GM12864 (cell line): ENCODE measurements around the gene PURB.

ENCODE experiments used
- DNase-seq: peaks from one replicate; pipeline ENCODE4 v3.0.0-alpha.2; 2011; ENCODE audit warnings: low read depth
- H3K4me3 ChIP-seq: 2 replicates; pipeline ENCODE4 v1.5.1; 2011; ENCODE audit warnings: mild to moderate bottlenecking, low read depth, low read length, control low read depth
- TF ChIP-seq, protein P1 (sequence below): IDR thresholded peaks from 2 replicates; pipeline ENCODE4 v1.5.1; 2011; ENCODE audit warnings: low read depth, mild to moderate bottlenecking, moderate library complexity, low read length, control low read depth, inconsistent platforms; ENCODE audit errors: missing control alignments

The PURB gene

GRCh38 chr7:44918029-44918428 lies 32.7 kb upstream of the PURB start:
- no peak overlapping the region for H3K4me3 ChIP-seq
- no peak for DNase-seq
- TF ChIP-seq, protein P1, sequence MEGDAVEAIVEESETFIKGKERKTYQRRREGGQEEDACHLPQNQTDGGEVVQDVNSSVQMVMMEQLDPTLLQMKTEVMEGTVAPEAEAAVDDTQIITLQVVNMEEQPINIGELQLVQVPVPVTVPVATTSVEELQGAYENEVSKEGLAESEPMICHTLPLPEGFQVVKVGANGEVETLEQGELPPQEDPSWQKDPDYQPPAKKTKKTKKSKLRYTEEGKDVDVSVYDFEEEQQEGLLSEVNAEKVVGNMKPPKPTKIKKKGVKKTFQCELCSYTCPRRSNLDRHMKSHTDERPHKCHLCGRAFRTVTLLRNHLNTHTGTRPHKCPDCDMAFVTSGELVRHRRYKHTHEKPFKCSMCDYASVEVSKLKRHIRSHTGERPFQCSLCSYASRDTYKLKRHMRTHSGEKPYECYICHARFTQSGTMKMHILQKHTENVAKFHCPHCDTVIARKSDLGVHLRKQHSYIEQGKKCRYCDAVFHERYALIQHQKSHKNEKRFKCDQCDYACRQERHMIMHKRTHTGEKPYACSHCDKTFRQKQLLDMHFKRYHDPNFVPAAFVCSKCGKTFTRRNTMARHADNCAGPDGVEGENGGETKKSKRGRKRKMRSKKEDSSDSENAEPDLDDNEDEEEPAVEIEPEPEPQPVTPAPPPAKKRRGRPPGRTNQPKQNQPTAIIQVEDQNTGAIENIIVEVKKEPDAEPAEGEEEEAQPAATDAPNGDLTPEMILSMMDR = no peak

GRCh38 chr7:44917465-44917864 lies 32.1 kb upstream of the PURB start:
- TF ChIP-seq, protein P1 = no peak
- DNase-seq = no peak
- H3K4me3 ChIP-seq = no peak overlapping the region

DNA sequence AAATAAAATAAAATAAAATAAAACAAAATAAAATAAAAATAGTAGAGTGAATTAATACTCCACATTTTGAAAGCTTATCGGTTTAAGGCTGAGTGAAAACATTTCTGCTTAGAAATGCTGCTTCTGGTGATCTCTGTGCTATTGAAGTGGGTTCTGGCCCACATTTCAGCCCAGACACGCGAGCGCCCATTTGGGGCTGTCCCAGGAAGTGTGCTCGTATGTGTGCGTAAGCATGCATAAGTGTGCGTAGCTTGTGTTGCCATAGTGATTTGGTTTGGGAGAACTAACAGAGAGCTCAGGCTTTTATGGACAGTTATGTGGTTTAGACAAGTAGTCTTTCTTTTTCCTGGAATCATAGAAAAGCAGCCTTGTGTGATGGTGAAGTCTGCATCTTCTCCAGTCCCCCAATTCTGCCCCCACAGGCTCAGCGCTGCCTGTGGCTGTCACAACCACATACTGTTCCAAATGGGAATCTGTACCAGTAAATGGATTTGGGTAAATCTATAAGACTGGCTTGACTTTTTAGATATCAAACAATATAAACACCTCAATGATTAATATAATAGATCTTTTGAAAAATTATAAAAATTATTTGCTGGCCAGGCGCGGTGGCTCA lies 29.8 kb upstream of the PURB start:
- no peak for DNase-seq
- TF ChIP-seq, protein P1 = no peak
- H3K4me3 ChIP-seq = no peak overlapping the region

DNA sequence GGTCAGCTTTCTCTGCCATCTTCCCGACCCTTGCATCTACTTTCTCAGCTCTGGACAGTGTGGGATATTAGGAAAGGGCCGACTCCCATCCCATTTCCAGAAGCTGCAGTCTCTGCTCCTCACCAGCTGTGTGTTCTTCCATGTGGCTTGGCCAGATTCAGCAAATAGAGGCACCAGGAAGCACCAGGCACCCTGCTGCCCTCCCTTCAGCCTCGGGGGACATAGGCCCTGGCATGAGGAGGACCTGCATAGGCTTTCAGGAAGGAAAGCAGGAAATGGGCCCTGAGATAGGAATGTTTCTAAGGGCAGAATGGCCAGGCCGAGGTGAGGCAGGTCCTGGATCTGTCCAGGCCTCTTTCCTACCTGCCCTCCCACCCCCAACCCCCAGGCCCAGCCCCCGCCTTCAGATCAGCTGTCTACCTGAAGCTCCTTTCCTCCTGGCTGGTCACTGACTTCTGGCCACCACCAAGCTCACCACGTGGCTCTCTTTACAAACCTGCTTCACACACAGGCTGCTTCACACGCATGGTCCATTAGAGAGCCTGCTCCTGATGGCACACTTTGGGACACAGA lies 27.5 kb upstream of the PURB start:
- H3K4me3 ChIP-seq = no peak overlapping the region
- DNase-seq = no peak

DNA sequence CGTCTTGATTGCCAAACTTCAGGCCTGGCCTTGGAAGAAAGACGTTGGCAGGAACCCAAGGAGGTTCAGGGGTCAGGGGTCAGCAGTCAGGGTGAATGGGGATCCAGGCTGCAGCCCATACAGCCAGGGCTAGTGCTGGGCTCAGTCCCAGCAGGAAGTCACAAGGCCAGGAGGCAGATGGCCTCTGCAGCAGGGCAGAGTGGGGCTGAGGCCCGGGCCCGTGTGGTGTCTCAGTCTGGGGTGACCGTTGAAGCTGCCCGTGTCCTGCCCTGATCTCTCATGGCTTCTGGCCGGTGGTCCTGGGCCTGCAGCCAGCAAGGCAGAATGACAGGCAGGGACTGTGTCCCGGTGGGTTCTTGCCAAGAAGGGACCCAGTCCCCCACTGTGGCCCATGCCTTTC lies 26.6 kb upstream of the PURB start:
- H3K4me3 ChIP-seq = no peak overlapping the region
- no peak for DNase-seq
- TF ChIP-seq, protein P1 = no peak

More for the DNA sequence above, 27.5 kb upstream of the PURB start:
- TF ChIP-seq, protein P1 = no peak

DNA sequence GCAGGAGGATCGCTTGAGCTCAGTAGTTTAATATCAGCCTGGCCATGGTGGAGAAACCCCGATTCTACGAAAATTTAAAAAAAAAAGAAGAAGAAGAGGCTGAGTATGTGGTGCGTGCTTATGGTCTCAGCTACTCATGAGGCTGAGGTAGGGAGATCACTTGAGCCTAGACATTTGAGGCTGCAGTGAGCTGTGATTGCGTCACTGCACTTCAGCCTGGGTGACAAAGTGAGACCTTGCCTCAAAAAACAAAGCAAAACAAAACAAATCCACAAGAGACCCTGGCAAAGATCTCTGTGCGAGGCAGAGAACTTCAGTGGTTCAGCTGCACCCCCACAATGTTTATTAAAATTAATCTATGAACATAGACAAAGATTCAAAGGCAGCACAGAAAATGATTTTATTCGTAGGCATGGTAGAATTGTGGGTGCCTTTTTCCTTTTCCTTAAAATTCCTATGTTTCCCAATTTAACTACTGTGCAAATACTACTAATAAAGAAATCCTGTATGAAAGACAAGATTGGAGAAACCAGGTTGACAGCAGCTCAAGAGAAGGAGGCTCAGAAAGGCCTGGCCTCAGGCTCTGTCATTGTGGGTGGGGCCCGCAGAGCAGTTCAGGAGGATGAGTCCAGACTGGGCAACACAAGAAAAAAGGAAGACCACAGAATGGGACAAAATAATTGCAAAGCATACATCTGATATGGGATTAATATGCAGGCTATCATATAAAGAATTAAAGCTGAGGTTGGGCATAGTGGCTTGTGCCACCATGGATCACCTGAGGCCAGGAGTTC lies 24.5 kb upstream of the PURB start:
- no peak overlapping the region for H3K4me3 ChIP-seq
- TF ChIP-seq, protein P1 = no peak
- no peak for DNase-seq
